NCI-H2107 treated with DMSO at 0.1 percent for 48 hours (cell line): ENCODE results near the gene MAD1L1.
"Not testable (repeated sequence)": the region's sequence is repeated elsewhere in the genome, so short reads cannot be mapped to it uniquely, and the experiment has no call there.

Experiments
- DNase-seq: peaks from one replicate; lab custom pipeline; 2025; ENCODE audit not compliant: unreplicated experiment; lab: John Stamatoyannopoulos, UW

MAD1L1 gene

GRCh38 chr7:1848911-1849311 lies 383.8 kb downstream of the MAD1L1 start:
- DNase-seq, result no peak

GRCh38 chr7:1848013-1848640 lies 384.6 kb downstream of the MAD1L1 start:
- no peak for DNase-seq

DNA sequence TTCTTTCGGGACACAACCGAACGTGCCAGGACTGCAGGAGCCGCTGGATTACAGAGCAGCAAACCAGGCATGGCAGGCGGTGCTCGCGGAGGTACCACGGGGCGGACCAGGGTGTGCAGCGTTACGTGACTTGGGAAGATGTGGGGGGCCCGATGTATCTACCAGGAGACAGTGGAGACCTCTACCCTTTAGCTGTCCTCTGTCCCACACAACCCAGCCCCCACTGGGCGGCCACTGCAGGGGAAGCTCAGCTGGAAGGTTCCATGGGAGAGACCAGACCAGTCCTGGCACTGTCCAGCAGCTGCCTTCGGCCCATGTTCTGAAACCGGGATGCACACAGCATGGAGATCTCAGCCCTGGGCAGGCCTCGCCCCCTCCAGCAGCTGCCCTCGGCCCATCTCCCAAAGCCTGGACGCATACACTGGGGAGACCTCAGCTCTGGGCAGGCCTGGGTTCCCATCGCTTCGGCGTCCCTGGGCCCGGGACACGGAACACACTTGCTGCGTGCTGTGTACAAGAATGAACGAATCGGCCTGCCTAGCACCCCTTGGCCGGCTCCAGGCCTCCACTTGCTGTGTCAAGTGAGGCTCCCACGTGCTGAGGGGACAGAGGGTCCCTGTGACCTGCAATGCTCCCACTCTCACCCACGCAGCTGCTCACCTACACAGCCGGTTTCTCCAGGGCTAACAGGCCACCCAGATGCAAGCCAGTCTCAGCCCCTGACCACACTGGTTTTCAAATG lies 385.3 kb downstream of the MAD1L1 start:
- no peak for DNase-seq

DNA sequence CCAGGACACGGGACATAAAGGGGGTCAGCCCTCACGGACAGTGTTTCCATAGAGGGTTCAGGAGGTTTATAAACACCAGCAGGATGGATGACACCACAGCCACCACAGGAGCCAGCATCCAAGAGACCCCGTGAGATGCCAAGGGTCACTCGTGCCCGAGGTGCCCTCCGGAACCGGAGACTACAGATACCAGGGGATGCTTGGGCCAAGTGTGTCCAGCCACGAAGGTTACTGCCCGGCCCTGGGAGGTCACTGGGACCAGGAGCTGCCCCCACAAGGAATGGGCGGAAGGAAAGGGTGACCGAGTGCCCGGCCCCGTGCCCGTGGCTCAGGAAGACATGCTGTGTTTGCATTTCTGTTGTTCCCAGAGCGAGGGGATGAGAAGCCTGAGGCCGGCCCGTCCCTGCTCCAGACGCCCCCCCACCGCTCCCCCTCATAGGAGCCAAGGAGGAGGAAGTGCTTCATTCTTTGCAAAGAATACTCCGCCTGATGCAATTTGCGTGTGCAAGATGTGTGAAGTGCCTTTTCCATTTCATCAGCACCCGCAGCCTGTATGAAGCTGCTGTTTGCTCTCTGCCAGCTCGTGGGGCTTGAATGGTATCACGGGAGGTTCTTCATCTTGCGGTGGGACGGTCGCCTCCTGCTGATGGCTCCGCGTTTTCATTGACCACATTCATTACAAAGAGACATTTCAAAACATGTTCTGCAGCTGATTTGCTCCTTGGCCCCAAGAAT lies 386.2 kb downstream of the MAD1L1 start:
- no peak for DNase-seq

- DNase-seq, result no peak
Observed at GRCh38 chr7:1845536-1846311, 387.0 kb downstream of the MAD1L1 start.

DNA sequence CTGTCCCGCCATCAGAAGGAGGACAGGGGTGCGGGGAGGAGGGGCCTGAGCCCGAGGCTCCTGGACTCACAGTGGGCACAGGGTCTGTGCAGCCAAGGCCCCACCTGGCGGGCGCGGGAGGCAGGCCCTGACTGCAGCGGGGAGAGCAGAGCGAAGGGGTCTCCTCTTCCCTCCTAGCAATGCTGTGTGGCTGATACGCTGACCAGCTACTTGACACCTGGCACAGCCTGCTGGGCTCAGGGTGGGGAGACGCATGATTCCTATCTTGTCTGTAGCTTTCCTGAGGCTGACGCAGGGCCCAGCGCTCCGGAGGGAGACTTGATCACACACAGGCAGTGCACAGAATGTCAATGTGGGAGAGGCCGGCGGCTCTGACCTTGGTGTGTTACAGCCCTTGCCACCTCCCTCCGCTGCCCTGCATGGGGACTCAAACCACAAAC lies 387.8 kb downstream of the MAD1L1 start:
- no peak for DNase-seq

DNA sequence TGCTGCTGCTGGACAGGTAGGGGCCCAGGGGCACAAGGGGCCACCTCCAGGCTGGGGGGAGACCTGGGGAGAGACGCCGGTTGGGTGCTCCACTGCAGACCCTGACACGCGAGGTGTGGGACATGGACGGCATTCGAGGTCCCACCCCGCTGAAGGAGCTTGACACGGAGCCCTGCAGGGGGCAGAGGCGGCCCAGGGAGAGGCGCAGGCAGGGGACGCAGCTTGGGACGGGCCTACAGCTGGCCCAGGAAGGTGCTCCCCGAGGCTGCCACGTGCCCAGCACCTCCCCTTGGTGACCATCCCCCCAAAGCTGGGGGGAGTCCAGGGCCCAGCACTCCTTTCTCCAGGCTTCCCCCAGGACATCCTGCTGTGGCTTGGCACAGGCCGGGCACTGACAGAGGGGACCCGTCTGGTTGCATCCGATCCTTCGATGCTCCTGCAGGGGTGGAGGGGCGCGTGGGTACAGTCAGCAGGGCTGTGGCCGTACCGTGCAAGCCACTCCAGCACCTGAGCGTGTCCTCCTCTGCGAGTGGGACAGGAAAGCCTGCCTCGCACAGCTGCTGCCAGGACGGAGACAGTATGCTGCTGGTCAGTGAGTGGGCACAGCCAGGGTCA lies 388.3 kb downstream of the MAD1L1 start:
- no peak for DNase-seq

DNA sequence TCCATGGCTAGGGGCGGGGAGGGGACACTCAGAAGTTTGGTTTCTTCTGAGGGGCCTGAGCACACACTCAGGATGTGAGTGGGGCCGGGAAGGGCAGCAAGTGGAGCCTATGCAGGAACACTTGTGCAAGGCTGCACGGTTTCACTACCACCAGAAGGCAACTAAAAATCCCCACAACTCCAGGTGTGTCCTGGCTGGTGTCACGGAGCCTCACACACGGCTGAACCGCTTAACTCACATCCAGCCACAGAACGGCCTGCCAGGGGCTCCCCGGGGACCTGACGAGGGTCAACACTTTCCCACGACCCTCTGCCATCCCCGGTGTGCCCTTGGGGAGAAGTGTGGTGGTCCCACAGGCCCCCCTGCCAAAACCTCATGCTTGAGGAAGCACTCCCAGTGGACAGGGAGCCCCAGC lies 388.8 kb downstream of the MAD1L1 start:
- DNase-seq, result no peak

- no peak for DNase-seq
Observed at GRCh38 chr7:1843271-1843861, 389.4 kb downstream of the MAD1L1 start.

DNA sequence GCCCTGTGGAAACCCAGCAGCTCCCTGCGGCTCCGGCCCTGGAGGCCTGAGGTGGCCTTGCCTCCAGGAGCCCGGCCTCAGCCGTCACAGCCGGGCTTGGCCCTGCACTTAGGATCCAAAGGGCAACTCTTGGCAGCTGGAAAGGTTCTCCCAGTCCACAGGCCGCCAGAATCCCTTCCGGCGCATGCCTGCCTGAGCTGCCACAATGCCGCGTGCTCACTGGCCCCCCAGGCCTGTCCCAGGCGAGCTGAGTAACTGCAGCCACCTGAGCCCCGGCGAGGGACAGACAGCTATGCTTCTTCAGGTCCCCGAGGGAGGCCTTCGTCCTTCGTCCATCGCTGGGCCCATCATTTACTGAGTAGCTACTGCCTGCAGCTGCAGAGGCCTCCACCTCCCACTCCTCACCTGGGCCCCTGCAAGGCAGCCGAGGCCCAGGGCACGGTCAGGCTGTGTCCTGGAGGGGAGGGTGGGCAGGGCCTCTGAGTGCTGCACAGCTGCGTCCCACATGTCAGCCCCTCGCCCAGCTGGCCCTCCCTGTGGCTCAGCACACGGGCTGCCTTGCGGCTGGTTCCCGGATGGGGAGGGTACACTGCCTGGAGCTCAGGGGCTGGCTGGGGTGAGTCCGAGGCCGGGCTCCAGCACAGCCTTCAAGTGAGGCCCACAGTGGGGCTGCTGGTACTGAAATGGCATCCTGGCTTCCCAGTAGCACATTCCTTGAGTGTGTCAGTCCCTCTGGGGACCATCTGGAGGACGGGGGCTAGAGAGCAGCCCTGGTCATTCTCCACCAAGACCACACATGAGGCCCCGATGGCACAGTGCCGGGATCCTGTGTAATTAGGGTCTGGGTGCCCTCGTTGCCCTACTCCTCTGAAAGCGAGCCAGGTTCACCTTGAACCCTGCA lies 390.2 kb downstream of the MAD1L1 start:
- no peak for DNase-seq

GRCh38 chr7:1841286-1842021 lies 391.3 kb downstream of the MAD1L1 start:
- DNase-seq, result not testable (repeated sequence)

- DNase-seq, result not testable (repeated sequence)
Observed at GRCh38 chr7:1840744-1841143, 392.0 kb downstream of the MAD1L1 start.

GRCh38 chr7:1839701-1840100 lies 393.0 kb downstream of the MAD1L1 start:
- DNase-seq, result no peak

DNA sequence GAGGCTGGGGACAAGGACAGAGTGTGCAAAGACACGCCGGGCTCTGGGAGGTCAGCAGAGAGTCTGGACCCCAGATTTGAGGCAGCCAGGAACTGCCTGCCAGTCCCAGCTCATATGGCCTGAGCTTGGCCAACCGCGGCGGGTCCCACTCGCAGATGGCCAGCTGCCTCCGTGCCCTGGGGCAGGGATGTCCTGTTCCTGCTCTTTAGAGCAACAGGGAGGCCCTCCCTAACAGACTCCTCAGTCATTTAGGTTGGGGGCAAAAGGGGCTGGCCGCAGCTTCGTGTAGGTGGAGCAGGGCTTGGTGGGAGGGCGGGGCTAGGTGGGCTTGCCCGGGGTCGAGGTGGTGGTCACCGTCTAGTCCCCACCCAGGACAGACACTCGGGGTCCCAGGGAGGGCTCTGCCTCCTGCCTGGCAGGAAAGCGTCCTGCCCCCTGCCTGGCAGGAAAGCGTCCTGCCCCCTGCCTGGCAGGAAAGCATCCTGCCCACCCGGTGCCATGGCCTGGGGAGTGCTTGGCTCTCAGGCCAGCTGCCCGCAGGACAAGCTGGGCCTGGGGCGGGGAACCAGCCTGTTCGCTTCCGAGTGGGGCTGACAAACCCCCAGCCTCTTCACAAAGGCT lies 393.7 kb downstream of the MAD1L1 start:
- not testable (repeated sequence) for DNase-seq

DNA sequence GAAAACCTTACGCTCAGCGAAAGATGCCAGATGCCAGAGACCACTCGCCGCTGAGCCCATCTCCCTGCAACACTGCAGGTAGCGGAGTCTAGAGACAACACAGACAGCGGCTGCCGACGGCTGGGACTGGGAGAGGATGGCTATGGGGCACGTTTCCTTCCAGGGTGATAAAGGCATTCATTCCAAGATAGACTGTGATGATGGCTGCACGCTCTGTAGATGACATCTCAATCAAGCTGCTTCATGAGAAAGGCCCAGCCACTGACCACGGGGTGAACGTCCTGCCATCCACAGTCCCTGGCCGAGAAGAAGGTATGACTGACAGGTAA lies 394.2 kb downstream of the MAD1L1 start:
- not testable (repeated sequence) for DNase-seq

DNA sequence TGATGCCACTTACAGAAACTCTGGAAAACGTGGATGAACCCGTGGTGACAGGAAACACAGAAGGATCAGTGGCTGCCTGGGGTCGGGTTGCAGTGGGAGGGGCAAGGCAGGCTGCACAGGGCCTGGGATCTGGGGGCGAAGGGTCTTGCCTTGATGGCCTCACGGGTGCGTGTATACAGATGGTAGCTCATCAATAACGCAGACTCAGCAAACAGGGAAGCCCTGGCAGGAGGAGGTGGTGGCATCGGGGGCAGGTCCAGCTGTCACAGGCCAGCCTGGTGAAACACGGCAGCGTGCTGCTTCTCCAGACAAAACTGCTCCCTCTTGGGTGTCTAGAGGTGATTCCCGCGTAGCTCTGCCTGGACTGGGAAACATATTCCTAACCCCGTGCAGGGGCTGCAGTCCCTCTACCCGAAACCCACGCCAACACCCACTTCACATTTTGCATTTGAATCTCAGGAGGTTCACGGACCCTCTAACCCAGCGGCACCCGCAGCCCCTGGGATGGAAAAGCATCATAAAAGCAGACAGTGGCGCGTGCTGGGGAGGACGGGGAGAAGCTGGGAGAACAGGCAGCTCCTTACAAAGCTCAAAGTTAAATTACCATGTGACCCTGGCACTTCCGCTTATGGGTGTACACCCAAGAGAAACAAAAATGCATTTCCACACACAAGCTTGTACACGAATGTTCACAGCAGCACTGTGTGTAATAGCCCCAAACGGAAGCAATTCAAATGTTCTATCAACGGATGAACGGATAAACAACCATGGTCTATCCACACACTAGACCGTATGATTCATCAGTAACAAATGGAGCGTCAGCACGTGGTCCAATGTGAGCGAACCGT lies 394.8 kb downstream of the MAD1L1 start:
- not testable (repeated sequence) for DNase-seq

DNA sequence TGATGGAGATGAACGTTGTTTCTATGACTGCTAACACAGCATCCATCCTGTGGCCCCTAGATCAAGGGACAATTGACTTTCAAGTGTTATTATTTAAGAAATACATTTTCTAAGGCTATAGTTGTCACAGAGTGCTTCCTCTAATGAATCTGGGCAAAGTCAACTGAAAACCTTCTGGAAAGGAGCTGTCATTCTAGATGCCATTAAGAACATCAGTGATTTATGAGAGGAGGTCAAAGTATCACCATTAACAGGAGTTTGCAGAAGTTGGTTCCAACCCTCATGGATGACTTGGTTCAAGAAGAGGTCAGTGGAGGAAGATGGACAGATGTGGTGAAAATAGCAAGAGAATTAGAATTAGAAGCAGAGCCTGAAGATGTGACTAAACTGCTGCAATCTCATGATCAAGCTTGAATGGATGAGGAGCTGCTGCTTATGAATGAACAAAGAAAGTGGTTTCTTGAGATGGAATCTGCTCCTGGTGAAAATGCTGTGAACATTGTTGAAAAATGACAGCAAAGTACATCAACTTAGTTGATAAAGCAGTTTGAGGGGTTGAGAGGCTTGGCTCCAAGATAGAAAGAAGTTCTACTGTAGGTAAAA lies 400.7 kb downstream of the MAD1L1 start:
- DNase-seq, result not testable (repeated sequence)
